ENCODE measurements around the gene PPP5C.
"Not testable (repeated sequence)": the region's sequence is repeated elsewhere in the genome, so short reads cannot be mapped to it uniquely, and the experiment has no call there.

Gene PPP5C

GRCh38 chr19:46346821-46347571, at the start of gene PPP5C:
Gene PPP5C (plus strand): TSS chr19:46347087. CDS start chr19:46347097, 10 bp downstream.
- in situ Hi-C loops (cut with MboI; ENCODE audit: low sequenced_read_pairs), result no loop called here

- in situ Hi-C loops (cut with MboI; ENCODE audit: low sequenced_read_pairs), result no loop called here
Observed at GRCh38 chr19:46297700-46298478, 49.0 kb upstream of the PPP5C start.

GRCh38 chr19:46298479-46299003, 48.3 kb upstream of the PPP5C start:
- in situ Hi-C loops (cut with MboI; ENCODE audit: low sequenced_read_pairs), result no loop called here

- in situ Hi-C loops (cut with MboI; ENCODE audit: low sequenced_read_pairs), result no loop called here
Observed at GRCh38 chr19:46299004-46299509, 47.8 kb upstream of the PPP5C start.

- in situ Hi-C loops (cut with MboI; ENCODE audit: low sequenced_read_pairs), result no loop called here
Observed at GRCh38 chr19:46299695-46300094, 47.2 kb upstream of the PPP5C start.

GRCh38 chr19:46303322-46303690, 43.6 kb upstream of the PPP5C start:
- in situ Hi-C loops (cut with MboI; ENCODE audit: low sequenced_read_pairs), result no loop called here

- in situ Hi-C loops (cut with MboI; ENCODE audit: low sequenced_read_pairs), result no loop called here
Observed at GRCh38 chr19:46303691-46304397, 43.0 kb upstream of the PPP5C start.

GRCh38 chr19:46306501-46306900, 40.4 kb upstream of the PPP5C start:
- in situ Hi-C loops (cut with MboI; ENCODE audit: low sequenced_read_pairs), result no loop called here

- in situ Hi-C loops (cut with MboI; ENCODE audit: low sequenced_read_pairs), result no loop called here
Observed at GRCh38 chr19:46308510-46308909, 38.4 kb upstream of the PPP5C start.

GRCh38 chr19:46309056-46309455, 37.8 kb upstream of the PPP5C start:
- in situ Hi-C loops (cut with MboI; ENCODE audit: low sequenced_read_pairs), result no loop called here

GRCh38 chr19:46311444-46311843, 35.4 kb upstream of the PPP5C start:
- in situ Hi-C loops (cut with MboI; ENCODE audit: low sequenced_read_pairs), result no loop called here

GRCh38 chr19:46313540-46314469, 33.1 kb upstream of the PPP5C start:
- in situ Hi-C loops (cut with MboI; ENCODE audit: low sequenced_read_pairs), result not testable (repeated sequence)

- in situ Hi-C loops (cut with MboI; ENCODE audit: low sequenced_read_pairs), result no loop called here
Observed at GRCh38 chr19:46317339-46317738, 29.5 kb upstream of the PPP5C start.

- in situ Hi-C loops (cut with MboI; ENCODE audit: low sequenced_read_pairs), result no loop called here
Observed at GRCh38 chr19:46319613-46320012, 27.3 kb upstream of the PPP5C start.

GRCh38 chr19:46320559-46320958, 26.3 kb upstream of the PPP5C start:
- in situ Hi-C loops (cut with MboI; ENCODE audit: low sequenced_read_pairs), result no loop called here

- in situ Hi-C loops (cut with MboI; ENCODE audit: low sequenced_read_pairs), result no loop called here
Observed at GRCh38 chr19:46321653-46322052, 25.2 kb upstream of the PPP5C start.

- in situ Hi-C loops (cut with MboI; ENCODE audit: low sequenced_read_pairs), result not testable (repeated sequence)
Observed at GRCh38 chr19:46323227-46323626, 23.7 kb upstream of the PPP5C start.

GRCh38 chr19:46324277-46324676, 22.6 kb upstream of the PPP5C start:
- in situ Hi-C loops (cut with MboI; ENCODE audit: low sequenced_read_pairs), result no loop called here

GRCh38 chr19:46326608-46327007, 20.3 kb upstream of the PPP5C start:
- in situ Hi-C loops (cut with MboI; ENCODE audit: low sequenced_read_pairs), result no loop called here

GRCh38 chr19:46328079-46328478, 18.8 kb upstream of the PPP5C start:
- in situ Hi-C loops (cut with MboI; ENCODE audit: low sequenced_read_pairs), result no loop called here
